HEK293 (cell line): ENCODE measurements around the gene ADK.
A peak's percentile ranks its signal among the peaks of the same experiment; 100 is the strongest.

ENCODE experiments used
- HOXA7 ChIP-seq: sonication (generic); formaldehyde crosslinking; IDR thresholded peaks from 2 replicates; pipeline ENCODE4 v1.8.1; 2022; ENCODE audit warnings: missing genetic modification reagents, borderline replicate concordance
- KLF1 ChIP-seq: fragments of 450-650 bp; formaldehyde crosslinking; IDR thresholded peaks from 2 replicates; pipeline ENCODE4 v1.5.1; 2016; ENCODE audit warnings: missing biosample characterization, missing genetic modification characterization
- KLF7 ChIP-seq: fragments of 450-650 bp; formaldehyde crosslinking; IDR thresholded peaks from 2 replicates; pipeline ENCODE4 v1.5.1; 2016; ENCODE audit warnings: missing biosample characterization, missing genetic modification characterization, borderline replicate concordance
- ZBTB20 ChIP-seq: fragments of 450-650 bp; formaldehyde crosslinking; IDR thresholded peaks from 2 replicates; pipeline ENCODE4 v1.5.1; 2016; ENCODE audit warnings: missing biosample characterization, missing genetic modification characterization
- ZFP3 ChIP-seq: fragments of 450-650 bp; formaldehyde crosslinking; IDR thresholded peaks from 2 replicates; pipeline ENCODE4 v1.5.1; 2016; ENCODE audit warnings: low read depth, missing biosample characterization, missing genetic modification characterization
- ZFP37 ChIP-seq: fragments of 450-650 bp; formaldehyde crosslinking; IDR thresholded peaks from 2 replicates; pipeline ENCODE4 v1.5.1; 2016; ENCODE audit warnings: missing biosample characterization, missing genetic modification characterization
- ZNF121 ChIP-seq: fragments of 450-650 bp; formaldehyde crosslinking; IDR thresholded peaks from 2 replicates; pipeline ENCODE4 v1.5.1; 2016; ENCODE audit warnings: missing biosample characterization, missing genetic modification characterization
- ZNF169 ChIP-seq: fragments of 450-650 bp; formaldehyde crosslinking; IDR thresholded peaks from 2 replicates; pipeline ENCODE4 v1.5.1; 2016; ENCODE audit warnings: missing biosample characterization, missing genetic modification characterization
- ZNF211 ChIP-seq: fragments of 450-650 bp; formaldehyde crosslinking; IDR thresholded peaks from 2 replicates; pipeline ENCODE4 v1.5.1; 2016; ENCODE audit warnings: low read depth, missing biosample characterization, missing genetic modification characterization
- ZNF214 ChIP-seq: fragments of 450-650 bp; formaldehyde crosslinking; IDR thresholded peaks from 2 replicates; pipeline ENCODE4 v1.5.1; 2017; ENCODE audit warnings: missing biosample characterization, mild to moderate bottlenecking, missing genetic modification characterization, borderline replicate concordance
- ZNF248 ChIP-seq: fragments of 450-650 bp; formaldehyde crosslinking; IDR thresholded peaks from 2 replicates; pipeline ENCODE4 v1.5.1; 2017; ENCODE audit warnings: missing biosample characterization, missing genetic modification characterization
- ZNF292 ChIP-seq: fragments of 450-650 bp; formaldehyde crosslinking; IDR thresholded peaks from 2 replicates; pipeline ENCODE4 v1.5.1; 2016; ENCODE audit warnings: low read depth, missing biosample characterization, missing genetic modification characterization, borderline replicate concordance
- ZNF600 ChIP-seq: fragments of 450-650 bp; formaldehyde crosslinking; IDR thresholded peaks from 2 replicates; pipeline ENCODE4 v1.5.1; 2016; ENCODE audit warnings: missing biosample characterization, missing genetic modification characterization
- ZNF654 ChIP-seq: fragments of 450-650 bp; formaldehyde crosslinking; IDR thresholded peaks from 2 replicates; pipeline ENCODE4 v1.5.1; 2016; ENCODE audit warnings: low read depth, missing biosample characterization, missing genetic modification characterization
- ZNF747 ChIP-seq: fragments of 450-650 bp; formaldehyde crosslinking; IDR thresholded peaks from 2 replicates; pipeline ENCODE4 v1.5.1; 2016; ENCODE audit warnings: missing biosample characterization, missing genetic modification characterization
- ZNF776 ChIP-seq: fragments of 450-650 bp; formaldehyde crosslinking; IDR thresholded peaks from 2 replicates; pipeline ENCODE4 v1.5.0; 2017; ENCODE audit warnings: missing biosample characterization, missing genetic modification characterization, borderline replicate concordance
- ZNF830 ChIP-seq: fragments of 450-650 bp; IDR thresholded peaks from 2 replicates; pipeline ENCODE4 v1.5.0; 2018; ENCODE audit warnings: missing biosample characterization, missing genetic modification characterization, low read depth, mild to moderate bottlenecking, moderate library complexity
- ZNF843 ChIP-seq: fragments of 450-650 bp; formaldehyde crosslinking; IDR thresholded peaks from 2 replicates; pipeline ENCODE4 v1.5.1; 2016; ENCODE audit warnings: missing biosample characterization, missing genetic modification characterization
- ZXDB ChIP-seq: fragments of 450-650 bp; formaldehyde crosslinking; IDR thresholded peaks from 2 replicates; pipeline ENCODE4 v1.5.1; 2016; ENCODE audit warnings: missing biosample characterization, missing genetic modification characterization
- TF ChIP-seq, protein P1 (sequence below): fragments of 450-650 bp; formaldehyde crosslinking; IDR thresholded peaks from 2 replicates; pipeline ENCODE4 v1.5.1; 2016; ENCODE audit warnings: missing biosample characterization, missing genetic modification characterization
- TF ChIP-seq, protein P2 (sequence below): fragments of 450-650 bp; formaldehyde crosslinking; IDR thresholded peaks from 2 replicates; pipeline ENCODE4 v1.5.1; 2016; ENCODE audit warnings: missing biosample characterization, missing genetic modification characterization
- TF ChIP-seq, protein P3 (sequence below): fragments of 450-650 bp; formaldehyde crosslinking; IDR thresholded peaks from 2 replicates; pipeline ENCODE4 v1.5.1; 2017; ENCODE audit warnings: missing biosample characterization, missing genetic modification characterization
- TF ChIP-seq, protein P4 (sequence below): fragments of 450-650 bp; formaldehyde crosslinking; IDR thresholded peaks from 2 replicates; pipeline ENCODE4 v1.5.1; 2016; ENCODE audit warnings: missing biosample characterization, missing genetic modification characterization
- TF ChIP-seq, protein P5 (sequence below): fragments of 450-650 bp; formaldehyde crosslinking; IDR thresholded peaks from 2 replicates; pipeline ENCODE4 v1.5.1; 2016; ENCODE audit warnings: missing biosample characterization, missing genetic modification characterization
- TF ChIP-seq, protein P6 (sequence below): fragments of 450-650 bp; IDR thresholded peaks from 2 replicates; pipeline ENCODE4 v1.5.1; 2018; ENCODE audit warnings: missing biosample characterization, mild to moderate bottlenecking, missing genetic modification characterization
- TF ChIP-seq, protein P7 (sequence below): fragments of 450-650 bp; formaldehyde crosslinking; IDR thresholded peaks from 2 replicates; pipeline ENCODE4 v1.5.1; 2017; ENCODE audit warnings: missing biosample characterization, mild to moderate bottlenecking, missing genetic modification characterization, moderate library complexity

ADK gene

DNA sequence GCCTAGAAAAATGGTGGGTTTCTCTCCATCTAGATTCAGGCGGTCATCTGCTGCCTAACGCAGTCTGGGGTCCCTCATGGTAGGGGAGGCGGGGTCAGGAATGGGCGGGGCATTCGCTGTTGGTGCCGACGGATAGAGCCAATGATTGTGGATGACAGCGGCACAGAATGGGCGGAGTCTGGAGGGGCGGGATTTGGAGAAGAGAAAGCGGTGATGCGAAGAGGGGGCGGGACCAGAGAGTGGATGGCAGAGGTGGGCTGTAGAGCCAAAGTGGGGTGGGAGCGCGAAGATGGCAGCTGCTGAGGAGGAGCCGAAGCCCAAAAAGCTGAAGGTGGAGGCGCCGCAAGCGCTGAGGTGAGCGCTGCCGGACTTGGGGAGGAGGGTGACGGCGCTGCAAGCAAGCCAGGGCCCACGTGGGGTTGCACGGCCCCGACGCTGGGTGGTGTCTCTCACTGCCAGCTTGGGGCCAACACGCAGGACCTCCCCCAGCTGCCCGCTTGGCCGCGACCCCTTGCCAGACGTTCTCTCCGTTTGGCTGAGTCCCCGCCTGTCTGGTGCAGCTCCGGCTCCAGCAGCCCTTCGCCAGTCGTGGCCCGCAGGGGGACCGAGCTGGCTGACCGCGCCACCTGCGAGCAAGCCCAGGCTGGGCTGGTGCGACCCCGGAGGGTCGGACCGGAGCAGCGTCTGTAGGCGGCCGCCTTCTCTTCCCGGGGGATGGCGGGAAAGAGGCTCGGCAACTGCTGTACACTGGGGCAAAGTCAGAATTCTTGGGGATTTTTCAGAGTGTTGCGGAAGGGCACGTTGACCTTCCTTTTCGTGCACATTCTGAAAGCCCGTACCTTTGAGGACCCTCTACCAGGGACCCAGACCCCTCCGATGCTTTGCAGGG is at the start of gene ADK (continued):
- TF ChIP-seq, protein P1, sequence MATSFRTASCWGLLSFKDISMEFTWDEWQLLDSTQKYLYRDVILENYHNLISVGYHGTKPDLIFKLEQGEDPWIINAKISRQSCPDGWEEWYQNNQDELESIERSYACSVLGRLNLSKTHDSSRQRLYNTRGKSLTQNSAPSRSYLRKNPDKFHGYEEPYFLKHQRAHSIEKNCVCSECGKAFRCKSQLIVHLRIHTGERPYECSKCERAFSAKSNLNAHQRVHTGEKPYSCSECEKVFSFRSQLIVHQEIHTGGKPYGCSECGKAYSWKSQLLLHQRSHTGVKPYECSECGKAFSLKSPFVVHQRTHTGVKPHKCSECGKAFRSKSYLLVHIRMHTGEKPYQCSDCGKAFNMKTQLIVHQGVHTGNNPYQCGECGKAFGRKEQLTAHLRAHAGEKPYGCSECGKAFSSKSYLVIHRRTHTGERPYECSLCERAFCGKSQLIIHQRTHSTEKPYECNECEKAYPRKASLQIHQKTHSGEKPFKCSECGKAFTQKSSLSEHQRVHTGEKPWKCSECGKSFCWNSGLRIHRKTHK (tag by site-specific recombination): no peak
- TF ChIP-seq ZBTB20 (tag by site-specific recombination) (peak; percentile 62; the same call in 1 of the 2 replicates), ZXDB (peak; percentile 51), HOXA7 (no peak), ZNF211 (tag by site-specific recombination) (no peak), ZNF776 (no peak), KLF1 (tag by site-specific recombination) (peak; percentile 42), ZNF292 (no peak), ZNF830 (tag by site-specific recombination) (no peak), ZNF214 (tag by site-specific recombination) (no peak), ZFP37 (tag by site-specific recombination) (peak; percentile 88; the same call in 1 of the 2 replicates), ZNF169 (tag by site-specific recombination) (no peak), ZNF248 (tag by site-specific recombination) (no peak), ZNF600 (peak; percentile 97), ZNF747 (tag by site-specific recombination) (no peak), ZNF121 (tag by site-specific recombination) (no peak), ZFP3 (tag by site-specific recombination) (no peak), ZNF843 (tag by site-specific recombination) (0 out of 2 replicates have a peak, but pooled peaks have one; percentile 15), KLF7 (tag by site-specific recombination) (no peak), ZNF654 (no peak)
- TF ChIP-seq, protein P2, sequence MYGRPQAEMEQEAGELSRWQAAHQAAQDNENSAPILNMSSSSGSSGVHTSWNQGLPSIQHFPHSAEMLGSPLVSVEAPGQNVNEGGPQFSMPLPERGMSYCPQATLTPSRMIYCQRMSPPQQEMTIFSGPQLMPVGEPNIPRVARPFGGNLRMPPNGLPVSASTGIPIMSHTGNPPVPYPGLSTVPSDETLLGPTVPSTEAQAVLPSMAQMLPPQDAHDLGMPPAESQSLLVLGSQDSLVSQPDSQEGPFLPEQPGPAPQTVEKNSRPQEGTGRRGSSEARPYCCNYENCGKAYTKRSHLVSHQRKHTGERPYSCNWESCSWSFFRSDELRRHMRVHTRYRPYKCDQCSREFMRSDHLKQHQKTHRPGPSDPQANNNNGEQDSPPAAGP (tag by site-specific recombination): no peak; the same call in 1 of the 2 replicates
- TF ChIP-seq, protein P3, sequence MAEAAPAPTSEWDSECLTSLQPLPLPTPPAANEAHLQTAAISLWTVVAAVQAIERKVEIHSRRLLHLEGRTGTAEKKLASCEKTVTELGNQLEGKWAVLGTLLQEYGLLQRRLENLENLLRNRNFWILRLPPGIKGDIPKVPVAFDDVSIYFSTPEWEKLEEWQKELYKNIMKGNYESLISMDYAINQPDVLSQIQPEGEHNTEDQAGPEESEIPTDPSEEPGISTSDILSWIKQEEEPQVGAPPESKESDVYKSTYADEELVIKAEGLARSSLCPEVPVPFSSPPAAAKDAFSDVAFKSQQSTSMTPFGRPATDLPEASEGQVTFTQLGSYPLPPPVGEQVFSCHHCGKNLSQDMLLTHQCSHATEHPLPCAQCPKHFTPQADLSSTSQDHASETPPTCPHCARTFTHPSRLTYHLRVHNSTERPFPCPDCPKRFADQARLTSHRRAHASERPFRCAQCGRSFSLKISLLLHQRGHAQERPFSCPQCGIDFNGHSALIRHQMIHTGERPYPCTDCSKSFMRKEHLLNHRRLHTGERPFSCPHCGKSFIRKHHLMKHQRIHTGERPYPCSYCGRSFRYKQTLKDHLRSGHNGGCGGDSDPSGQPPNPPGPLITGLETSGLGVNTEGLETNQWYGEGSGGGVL: peak; percentile 98
- TF ChIP-seq, protein P4, sequence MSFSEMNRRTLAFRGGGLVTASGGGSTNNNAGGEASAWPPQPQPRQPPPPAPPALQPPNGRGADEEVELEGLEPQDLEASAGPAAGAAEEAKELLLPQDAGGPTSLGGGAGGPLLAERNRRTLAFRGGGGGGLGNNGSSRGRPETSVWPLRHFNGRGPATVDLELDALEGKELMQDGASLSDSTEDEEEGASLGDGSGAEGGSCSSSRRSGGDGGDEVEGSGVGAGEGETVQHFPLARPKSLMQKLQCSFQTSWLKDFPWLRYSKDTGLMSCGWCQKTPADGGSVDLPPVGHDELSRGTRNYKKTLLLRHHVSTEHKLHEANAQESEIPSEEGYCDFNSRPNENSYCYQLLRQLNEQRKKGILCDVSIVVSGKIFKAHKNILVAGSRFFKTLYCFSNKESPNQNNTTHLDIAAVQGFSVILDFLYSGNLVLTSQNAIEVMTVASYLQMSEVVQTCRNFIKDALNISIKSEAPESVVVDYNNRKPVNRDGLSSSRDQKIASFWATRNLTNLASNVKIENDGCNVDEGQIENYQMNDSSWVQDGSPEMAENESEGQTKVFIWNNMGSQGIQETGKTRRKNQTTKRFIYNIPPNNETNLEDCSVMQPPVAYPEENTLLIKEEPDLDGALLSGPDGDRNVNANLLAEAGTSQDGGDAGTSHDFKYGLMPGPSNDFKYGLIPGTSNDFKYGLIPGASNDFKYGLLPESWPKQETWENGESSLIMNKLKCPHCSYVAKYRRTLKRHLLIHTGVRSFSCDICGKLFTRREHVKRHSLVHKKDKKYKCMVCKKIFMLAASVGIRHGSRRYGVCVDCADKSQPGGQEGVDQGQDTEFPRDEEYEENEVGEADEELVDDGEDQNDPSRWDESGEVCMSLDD: peak; percentile 66
- TF ChIP-seq, protein P5, sequence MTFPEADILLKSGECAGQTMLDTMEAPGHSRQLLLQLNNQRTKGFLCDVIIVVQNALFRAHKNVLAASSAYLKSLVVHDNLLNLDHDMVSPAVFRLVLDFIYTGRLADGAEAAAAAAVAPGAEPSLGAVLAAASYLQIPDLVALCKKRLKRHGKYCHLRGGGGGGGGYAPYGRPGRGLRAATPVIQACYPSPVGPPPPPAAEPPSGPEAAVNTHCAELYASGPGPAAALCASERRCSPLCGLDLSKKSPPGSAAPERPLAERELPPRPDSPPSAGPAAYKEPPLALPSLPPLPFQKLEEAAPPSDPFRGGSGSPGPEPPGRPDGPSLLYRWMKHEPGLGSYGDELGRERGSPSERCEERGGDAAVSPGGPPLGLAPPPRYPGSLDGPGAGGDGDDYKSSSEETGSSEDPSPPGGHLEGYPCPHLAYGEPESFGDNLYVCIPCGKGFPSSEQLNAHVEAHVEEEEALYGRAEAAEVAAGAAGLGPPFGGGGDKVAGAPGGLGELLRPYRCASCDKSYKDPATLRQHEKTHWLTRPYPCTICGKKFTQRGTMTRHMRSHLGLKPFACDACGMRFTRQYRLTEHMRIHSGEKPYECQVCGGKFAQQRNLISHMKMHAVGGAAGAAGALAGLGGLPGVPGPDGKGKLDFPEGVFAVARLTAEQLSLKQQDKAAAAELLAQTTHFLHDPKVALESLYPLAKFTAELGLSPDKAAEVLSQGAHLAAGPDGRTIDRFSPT: peak; percentile 99
- TF ChIP-seq, protein P6, sequence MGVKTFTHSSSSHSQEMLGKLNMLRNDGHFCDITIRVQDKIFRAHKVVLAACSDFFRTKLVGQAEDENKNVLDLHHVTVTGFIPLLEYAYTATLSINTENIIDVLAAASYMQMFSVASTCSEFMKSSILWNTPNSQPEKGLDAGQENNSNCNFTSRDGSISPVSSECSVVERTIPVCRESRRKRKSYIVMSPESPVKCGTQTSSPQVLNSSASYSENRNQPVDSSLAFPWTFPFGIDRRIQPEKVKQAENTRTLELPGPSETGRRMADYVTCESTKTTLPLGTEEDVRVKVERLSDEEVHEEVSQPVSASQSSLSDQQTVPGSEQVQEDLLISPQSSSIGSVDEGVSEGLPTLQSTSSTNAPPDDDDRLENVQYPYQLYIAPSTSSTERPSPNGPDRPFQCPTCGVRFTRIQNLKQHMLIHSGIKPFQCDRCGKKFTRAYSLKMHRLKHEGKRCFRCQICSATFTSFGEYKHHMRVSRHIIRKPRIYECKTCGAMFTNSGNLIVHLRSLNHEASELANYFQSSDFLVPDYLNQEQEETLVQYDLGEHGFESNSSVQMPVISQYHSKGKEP (tag by site-specific recombination): no peak
- TF ChIP-seq, protein P7, sequence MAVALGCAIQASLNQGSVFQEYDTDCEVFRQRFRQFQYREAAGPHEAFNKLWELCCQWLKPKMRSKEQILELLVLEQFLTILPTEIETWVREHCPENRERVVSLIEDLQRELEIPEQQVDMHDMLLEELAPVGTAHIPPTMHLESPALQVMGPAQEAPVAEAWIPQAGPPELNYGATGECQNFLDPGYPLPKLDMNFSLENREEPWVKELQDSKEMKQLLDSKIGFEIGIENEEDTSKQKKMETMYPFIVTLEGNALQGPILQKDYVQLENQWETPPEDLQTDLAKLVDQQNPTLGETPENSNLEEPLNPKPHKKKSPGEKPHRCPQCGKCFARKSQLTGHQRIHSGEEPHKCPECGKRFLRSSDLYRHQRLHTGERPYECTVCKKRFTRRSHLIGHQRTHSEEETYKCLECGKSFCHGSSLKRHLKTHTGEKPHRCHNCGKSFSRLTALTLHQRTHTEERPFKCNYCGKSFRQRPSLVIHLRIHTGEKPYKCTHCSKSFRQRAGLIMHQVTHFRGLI (tag by site-specific recombination): peak; percentile 41; the same call in 1 of the 2 replicates
